NCI-H2029 treated with DMSO at 0.1 percent for 48 hours (cell line): Measurements from ENCODE around the gene LTO1.

Source experiments
- DNase-seq: peaks from one replicate; lab custom pipeline; 2025; lab: John Stamatoyannopoulos, UW

Gene LTO1

GRCh38 chr11:69657911-69658625, 17.1 kb downstream of the LTO1 start:
- DNase-seq = no peak

DNA sequence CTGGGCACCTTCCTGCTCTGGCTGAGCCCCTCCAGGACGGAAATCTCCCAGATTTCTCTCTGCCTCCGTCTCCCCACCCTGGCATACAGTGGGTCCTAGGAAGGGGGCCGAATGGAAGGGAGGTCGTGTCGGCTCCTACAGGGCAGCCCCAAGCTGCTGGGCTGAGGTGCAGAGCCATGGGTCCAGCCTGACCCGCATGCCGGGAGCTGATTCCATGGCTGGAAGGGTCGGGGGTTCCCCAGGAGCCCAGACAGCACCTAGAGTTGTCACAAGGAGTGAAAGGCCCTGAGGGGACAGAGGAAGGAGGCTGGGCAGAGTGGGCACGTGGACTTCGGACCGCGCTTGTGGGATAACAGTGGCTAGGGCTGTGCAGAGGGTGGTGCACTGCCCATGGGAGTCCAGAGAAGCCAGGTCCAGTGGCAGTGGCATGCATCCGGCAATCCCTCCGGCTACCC, 17.7 kb downstream of the LTO1 start:
- no peak for DNase-seq

DNA sequence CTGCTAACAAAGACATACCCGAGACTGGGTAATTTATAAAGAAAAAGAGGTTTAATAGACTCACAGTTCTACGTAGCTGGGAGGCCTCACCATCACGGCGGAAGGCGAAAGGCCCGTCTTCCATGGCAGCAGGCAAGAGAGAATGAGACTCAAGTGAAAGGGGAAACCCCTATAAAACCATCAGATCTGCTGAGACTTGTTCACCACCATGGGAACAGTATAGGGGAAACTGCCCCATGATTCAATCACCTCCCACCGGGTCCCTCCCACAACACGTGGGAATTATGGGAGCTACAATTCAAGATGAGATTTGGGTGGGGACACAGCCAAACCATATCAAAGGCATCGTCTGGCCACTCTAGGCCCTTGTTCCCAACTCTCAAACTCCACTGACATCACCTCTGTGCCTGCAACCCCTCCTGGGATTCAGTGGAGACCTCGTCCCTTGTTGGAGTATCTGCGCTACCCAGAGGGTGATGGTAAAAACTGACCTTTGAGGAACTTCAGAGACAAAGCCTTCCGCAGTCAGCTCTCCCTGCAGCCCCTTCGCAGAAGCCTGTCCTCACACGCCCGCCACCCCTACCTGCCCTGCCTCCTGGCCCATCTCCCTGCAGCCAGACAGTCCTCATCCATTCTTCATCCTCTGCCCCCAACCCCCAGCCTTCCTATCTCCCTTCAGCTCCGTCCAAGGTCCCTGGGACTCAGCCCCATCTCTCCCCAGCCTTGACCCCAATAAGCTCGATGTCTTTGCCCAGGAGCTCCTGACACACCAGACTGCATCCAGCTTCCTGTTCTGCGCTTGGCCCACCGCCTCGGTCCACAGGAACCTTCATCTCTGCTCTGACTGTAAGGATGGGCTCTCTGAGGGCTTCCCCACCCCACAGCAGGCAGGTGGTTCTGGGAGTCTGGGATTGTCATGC, 18.4 kb downstream of the LTO1 start:
- DNase-seq = no peak

- DNase-seq = no peak
These were observed 19.4 kb downstream of the LTO1 start for GRCh38 chr11:69655479-69656428.

- DNase-seq = peak; percentile 31
These were observed 20.3 kb downstream of the LTO1 start for GRCh38 chr11:69654660-69655478.

DNA sequence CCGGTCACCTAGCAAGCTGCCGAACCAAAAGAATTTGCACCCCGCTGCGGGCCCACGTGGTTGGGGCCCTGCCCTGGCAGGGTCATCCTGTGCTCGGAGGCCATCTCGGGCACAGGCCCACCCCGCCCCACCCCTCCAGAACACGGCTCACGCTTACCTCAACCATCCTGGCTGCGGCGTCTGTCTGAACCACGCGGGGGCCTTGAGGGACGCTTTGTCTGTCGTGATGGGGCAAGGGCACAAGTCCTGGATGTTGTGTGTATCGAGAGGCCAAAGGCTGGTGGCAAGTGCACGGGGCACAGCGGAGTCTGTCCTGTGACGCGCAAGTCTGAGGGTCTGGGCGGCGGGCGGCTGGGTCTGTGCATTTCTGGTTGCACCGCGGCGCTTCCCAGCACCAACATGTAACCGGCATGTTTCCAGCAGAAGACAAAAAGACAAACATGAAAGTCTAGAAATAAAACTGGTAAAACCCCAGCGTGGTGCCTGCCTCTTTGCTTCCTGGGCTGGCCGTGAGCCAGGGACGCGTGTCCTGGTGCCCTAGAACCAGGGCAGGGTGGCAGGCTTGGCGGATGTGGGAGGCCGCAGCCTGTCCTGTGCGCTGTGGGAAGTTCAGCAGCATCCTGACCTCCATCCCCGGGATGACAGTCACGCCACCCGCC, 21.0 kb downstream of the LTO1 start:
- DNase-seq = no peak

DNA sequence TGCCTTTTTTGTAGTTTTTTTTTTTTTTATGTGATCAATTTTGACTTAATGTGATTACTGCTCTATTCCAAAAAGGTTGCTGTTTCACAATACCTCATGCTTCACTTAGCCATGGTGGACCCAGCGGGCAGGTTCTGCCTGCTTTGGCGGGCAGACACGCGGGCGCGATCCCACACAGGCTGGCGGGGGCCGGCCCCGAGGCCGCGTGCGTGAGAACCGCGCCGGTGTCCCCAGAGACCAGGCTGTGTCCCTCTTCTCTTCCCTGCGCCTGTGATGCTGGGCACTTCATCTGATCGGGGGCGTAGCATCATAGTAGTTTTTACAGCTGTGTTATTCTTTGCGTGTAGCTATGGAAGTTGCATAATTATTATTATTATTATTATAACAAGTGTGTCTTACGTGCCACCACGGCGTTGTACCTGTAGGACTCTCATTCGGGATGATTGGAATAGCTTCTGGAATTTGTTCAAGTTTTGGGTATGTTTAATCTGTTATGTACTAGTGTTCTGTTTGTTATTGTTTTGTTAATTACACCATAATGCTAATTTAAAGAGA, 21.7 kb downstream of the LTO1 start:
- DNase-seq = no peak

DNA sequence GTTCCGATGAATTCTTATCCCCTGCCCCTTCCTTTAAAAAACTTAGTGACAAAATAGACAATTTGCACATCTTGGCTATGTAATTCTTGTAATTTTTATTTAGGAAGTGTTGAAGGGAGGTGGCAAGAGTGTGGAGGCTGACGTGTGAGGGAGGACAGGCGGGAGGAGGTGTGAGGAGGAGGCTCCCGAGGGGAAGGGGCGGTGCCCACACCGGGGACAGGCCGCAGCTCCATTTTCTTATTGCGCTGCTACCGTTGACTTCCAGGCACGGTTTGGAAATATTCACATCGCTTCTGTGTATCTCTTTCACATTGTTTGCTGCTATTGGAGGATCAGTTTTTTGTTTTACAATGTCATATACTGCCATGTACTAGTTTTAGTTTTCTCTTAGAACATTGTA, 22.2 kb downstream of the LTO1 start:
- DNase-seq = no peak

DNA sequence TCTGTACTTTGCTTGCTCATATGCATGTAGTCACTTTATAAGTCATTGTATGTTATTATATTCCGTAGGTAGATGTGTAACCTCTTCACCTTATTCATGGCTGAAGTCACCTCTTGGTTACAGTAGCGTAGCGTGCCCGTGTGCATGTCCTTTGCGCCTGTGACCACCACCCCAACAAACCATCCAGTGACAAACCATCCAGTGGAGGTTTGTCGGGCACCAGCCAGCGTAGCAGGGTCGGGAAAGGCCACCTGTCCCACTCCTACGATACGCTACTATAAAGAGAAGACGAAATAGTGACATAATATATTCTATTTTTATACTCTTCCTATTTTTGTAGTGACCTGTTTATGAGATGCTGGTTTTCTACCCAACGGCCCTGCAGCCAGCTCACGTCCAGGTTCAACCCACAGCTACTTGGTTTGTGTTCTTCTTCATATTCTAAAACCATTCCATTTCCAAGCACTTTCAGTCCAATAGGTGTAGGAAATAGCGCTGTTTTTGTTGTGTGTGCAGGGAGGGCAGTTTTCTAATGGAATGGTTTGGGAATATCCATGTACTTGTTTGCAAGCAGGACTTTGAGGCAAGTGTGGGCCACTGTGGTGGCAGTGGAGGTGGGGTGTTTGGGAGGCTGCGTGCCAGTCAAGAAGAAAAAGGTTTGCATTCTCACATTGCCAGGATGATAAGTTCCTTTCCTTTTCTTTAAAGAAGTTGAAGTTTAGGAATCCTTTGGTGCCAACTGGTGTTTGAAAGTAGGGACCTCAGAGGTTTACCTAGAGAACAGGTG, 23.1 kb downstream of the LTO1 start:
- no peak for DNase-seq

GRCh38 chr11:69650832-69651344, 24.3 kb downstream of the LTO1 start:
- DNase-seq = no peak

GRCh38 chr11:69650081-69650831, 24.9 kb downstream of the LTO1 start:
- DNase-seq = no peak

- no peak for DNase-seq
These were observed 25.6 kb downstream of the LTO1 start for GRCh38 chr11:69649576-69649900.

- DNase-seq = no peak
These were observed 26.2 kb downstream of the LTO1 start for GRCh38 chr11:69648679-69649575.

GRCh38 chr11:69647761-69648497, 27.2 kb downstream of the LTO1 start:
- DNase-seq = no peak

DNA sequence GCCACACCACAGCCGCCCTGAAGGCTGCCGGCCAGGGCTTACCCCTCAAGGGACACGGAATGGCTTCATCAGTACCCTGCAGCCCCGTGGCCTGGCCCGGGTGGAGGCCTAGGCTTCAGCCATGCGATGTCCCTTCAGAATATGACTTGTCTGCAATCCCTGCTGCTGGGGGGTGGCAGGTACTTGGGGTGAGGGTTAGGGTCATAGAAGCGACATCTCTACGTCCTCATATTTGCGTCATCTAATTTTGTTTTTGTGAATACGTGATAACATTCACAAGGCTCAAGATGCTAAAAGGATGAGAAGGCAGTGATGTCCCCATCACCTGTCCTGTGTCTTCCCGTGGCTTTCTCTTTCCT, 27.8 kb downstream of the LTO1 start:
- no peak for DNase-seq

DNA sequence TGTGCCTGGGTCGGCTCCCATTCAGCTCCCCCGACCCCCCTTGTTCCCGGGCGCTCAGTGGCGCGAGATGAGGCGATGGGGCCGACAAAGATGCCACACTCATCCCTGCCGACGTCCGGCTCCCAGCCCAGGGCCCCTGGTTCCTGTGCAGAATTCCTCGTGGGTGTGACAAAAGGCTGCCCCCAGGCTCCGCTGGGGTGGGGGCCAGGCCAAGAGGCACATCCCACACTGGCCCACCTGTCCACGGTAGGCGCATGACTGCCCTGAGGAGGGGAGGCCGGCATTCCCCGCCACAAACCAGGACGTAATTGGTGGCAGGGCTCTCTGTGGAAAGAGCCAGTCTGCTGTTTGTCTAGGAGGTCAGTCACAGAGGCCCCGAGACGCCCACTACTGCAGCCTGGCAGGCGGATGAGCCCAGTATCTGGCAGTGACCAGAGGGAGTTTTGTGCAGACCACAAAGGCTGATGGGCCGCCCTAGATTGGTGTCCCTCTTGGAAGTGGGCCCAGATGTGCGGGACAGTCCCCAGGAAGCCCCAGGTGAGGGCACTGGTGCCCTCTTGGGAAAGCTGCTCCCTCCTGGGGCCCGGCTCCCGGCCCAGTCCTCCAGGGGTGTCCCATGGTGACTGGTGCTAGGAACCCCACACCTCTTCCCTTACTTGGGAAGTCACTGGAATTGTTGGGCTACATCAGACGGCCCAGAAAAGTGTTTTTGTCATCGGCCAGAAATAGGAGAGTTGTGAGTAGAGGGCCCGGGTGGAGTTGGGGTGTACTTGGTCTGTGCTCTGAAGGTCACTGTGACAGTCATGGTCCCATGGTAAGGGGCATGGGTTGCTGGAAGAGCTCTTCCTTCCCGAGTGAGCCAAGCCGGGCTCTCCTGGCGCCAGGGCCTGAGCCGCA, 28.4 kb downstream of the LTO1 start:
- no peak for DNase-seq
